PFSK-1 (cell line): ENCODE measurements around the gene CEACAM5.

Experiments
- FOXP2 ChIP-seq: optimal IDR thresholded peaks from 2 replicates; pipeline ENCODE3; 2011; ENCODE audit warnings: borderline replicate concordance, control low read depth, inconsistent platforms; ENCODE audit not compliant: insufficient read depth; ENCODE audit errors: extremely low read length, extremely low read depth
- POLR2AphosphoS5 ChIP-seq: IDR thresholded peaks from 2 replicates; pipeline ENCODE4 v1.6.1; 2012; ENCODE audit warnings: low read depth, mild to moderate bottlenecking, control low read depth, low read length, moderate library complexity
- SIN3A ChIP-seq: IDR thresholded peaks from 2 replicates; pipeline ENCODE4 v1.6.1; 2012; ENCODE audit warnings: mild to moderate bottlenecking, low read length, moderate library complexity, borderline replicate concordance; ENCODE audit not compliant: insufficient read depth
- TAF1 ChIP-seq: IDR thresholded peaks from 2 replicates; pipeline ENCODE4 v1.6.1; 2012; ENCODE audit warnings: low read length, control low read depth, borderline replicate concordance; ENCODE audit not compliant: insufficient read depth
- TF ChIP-seq, protein P1 (sequence below), 2 experiments: IDR thresholded peaks; 2 replicates each; pipeline versions ENCODE4 v1.6.1 to v1.8.0; 2011 to 2012; ENCODE audit warnings: low read depth in 2 of 2, low read length in 2 of 2, control low read depth in 1 of 2, inconsistent platforms in 1 of 2, mild to moderate bottlenecking in 1 of 2, moderate library complexity in 1 of 2; ENCODE audit not compliant: insufficient read depth in 1 of 2

The CEACAM5 gene

DNA sequence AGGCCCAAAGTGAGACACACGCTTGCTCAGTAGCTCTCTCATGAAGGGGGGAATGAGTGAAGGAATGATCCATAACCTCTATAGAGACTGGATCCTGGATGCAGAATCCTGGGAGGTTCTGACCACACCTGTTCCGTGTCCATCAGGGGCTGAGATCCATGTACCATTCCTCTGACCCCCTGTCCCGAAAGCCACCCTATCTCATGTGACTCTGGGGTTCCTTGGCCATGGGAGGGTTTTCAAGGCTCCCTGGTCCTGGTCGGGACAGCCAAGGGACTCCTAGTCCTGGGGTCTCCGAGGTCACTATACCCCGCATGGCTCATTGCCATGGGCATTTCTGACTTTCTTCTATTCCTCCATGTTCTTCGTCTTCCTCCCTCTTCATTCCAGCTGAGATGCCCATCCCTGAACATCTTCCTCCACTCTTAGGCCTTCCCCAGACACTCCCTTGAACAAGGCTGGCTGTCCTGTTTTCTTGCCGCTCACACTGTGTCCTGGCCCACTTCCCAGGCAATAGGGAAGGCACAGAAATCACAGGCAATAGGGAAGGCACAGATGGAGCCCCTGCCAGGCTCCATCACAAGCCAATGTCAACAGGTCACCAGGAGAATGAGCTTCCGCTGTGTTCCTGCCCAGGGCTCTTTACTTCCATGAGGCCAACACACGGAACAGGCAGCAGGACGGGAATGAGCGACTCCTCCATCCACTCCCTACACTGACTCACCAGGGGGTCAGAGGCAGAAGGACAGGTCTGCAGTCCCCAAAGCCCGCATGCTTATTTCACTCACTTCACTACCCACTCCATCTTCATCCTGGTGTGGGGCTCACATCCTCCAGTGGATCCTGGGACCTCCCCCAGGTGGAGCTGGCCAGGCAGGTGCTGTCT is 3.2 kb downstream of the CEACAM5 start:
- no peak for TF ChIP-seq SIN3A
- TF ChIP-seq, protein P1, sequence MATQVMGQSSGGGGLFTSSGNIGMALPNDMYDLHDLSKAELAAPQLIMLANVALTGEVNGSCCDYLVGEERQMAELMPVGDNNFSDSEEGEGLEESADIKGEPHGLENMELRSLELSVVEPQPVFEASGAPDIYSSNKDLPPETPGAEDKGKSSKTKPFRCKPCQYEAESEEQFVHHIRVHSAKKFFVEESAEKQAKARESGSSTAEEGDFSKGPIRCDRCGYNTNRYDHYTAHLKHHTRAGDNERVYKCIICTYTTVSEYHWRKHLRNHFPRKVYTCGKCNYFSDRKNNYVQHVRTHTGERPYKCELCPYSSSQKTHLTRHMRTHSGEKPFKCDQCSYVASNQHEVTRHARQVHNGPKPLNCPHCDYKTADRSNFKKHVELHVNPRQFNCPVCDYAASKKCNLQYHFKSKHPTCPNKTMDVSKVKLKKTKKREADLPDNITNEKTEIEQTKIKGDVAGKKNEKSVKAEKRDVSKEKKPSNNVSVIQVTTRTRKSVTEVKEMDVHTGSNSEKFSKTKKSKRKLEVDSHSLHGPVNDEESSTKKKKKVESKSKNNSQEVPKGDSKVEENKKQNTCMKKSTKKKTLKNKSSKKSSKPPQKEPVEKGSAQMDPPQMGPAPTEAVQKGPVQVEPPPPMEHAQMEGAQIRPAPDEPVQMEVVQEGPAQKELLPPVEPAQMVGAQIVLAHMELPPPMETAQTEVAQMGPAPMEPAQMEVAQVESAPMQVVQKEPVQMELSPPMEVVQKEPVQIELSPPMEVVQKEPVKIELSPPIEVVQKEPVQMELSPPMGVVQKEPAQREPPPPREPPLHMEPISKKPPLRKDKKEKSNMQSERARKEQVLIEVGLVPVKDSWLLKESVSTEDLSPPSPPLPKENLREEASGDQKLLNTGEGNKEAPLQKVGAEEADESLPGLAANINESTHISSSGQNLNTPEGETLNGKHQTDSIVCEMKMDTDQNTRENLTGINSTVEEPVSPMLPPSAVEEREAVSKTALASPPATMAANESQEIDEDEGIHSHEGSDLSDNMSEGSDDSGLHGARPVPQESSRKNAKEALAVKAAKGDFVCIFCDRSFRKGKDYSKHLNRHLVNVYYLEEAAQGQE (IDR thresholded peaks at IDR 0.05; ENCODE audit: insufficient read depth in 1 of 2, low read depth in 2 of 2, low read length in 2 of 2) = no peak
- TF ChIP-seq POLR2AphosphoS5 = no peak
- no peak for TF ChIP-seq FOXP2
- TF ChIP-seq TAF1 = no peak

DNA sequence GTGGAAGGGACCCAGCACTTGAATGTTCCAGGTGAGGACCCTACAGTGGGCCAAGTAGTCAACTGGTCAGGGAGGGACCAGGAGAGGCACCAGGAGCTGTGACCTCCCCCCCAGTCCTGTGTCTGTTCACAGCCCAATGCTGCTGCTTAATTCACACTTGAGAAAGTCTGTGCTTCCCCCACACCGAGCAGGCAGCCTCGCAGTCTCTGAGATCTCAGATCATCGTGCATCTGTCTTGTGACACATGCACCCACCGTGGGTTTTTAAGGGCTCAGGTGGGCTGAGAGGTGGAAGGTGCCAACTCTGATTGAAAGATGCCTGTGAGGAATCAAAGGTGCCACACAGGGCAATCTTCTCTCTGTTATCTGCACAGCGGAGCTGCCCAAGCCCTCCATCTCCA is 6.2 kb downstream of the CEACAM5 start:
- TF ChIP-seq POLR2AphosphoS5 (no peak), TAF1 (no peak), SIN3A (no peak)

DNA sequence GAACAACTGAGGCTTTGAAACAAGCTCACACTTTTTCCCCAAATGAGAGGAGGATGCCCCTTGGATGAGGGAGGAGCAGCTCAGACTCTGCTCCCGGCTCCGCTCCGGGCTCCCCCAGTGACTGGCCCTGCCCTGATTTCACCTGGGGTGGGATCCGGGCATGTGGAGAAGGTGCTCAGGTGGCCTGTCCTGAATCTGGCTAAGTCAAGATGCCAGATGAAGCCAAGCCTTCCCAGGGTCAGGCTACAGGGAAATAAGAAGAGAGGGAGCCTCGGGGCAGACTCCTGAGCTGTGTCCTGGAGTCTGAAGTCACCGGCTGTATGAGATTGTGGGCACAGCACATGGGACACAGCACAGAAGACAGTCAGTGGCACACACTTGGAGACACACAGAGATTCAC is 10.3 kb downstream of the CEACAM5 start:
- TF ChIP-seq SIN3A = no peak
- no peak for TF ChIP-seq FOXP2
- TF ChIP-seq POLR2AphosphoS5 = no peak
- TF ChIP-seq, protein P1 (IDR thresholded peaks at IDR 0.05; ENCODE audit: insufficient read depth in 1 of 2, low read depth in 2 of 2, low read length in 2 of 2) = no peak
- no peak for TF ChIP-seq TAF1

DNA sequence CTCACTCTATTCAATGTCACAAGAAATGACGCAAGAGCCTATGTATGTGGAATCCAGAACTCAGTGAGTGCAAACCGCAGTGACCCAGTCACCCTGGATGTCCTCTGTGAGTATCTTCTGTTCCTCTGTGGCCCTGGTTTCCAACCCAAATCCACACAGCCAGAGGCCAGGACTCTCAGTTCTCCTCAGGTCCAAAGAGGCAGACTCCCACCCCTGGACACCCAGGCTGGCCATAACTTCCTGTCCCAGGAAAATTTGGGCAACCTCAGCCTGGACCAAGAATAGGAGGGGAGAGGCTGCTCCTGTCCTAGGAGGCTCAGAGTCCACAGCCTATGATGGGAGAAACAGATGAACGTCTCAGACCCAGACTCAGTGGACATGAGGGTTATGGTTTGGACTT is 11.7 kb downstream of the CEACAM5 start:
- TF ChIP-seq POLR2AphosphoS5 (no peak), FOXP2 (no peak), SIN3A (no peak), TAF1 (no peak)
- TF ChIP-seq, protein P1 (IDR thresholded peaks at IDR 0.05; ENCODE audit: insufficient read depth in 1 of 2, low read depth in 2 of 2, low read length in 2 of 2) = no peak

DNA sequence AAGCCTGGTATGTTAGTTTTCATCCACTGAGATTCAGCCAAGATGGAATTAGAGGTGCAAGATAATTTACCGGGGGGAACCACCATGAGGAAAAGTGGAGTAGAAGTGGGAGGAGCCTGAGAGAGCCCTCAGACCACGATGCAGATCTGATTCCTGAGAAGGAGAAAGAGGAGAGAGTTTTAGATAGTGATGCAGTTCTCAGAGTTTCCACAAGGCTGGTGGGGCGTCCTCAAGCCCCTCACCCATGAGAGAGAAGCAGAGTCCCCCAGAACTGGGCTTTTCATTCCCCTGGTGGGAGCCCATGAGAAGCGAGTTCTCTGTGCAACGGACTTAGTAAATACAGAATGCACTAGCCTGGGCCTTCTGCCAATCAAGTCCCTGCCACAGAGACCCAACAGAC is 18.1 kb downstream of the CEACAM5 start:
- TF ChIP-seq SIN3A (no peak), TAF1 (no peak), FOXP2 (no peak), POLR2AphosphoS5 (no peak)
- TF ChIP-seq, protein P1 (IDR thresholded peaks at IDR 0.05; ENCODE audit: insufficient read depth in 1 of 2, low read depth in 2 of 2, low read length in 2 of 2) = no peak
